ENCODE measurements around the gene ZNF319.

The ZNF319 gene

GRCh38 chr16:57951204-57951960, 49.1 kb downstream of the ZNF319 start:
- DNase-seq, result no peak

DNA sequence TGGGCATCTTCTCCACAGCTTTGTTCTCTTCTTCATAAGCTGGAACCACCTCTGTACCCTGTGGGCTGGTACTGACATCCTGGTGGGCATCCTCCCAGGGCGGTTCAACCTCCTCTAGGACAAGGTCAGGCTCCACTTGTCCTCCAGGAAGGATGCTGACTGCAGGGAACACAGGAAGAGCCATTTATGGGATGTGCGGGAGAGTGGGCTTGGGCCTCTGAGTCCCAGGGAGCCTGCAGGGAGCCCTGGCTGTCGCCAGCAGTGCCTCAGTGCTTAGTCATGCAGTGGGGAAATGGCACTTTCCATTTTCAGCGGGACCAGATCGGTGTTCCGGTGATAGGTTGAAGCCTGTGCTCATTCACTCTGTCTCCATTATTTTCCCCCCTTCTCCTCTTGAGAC, 50.1 kb downstream of the ZNF319 start:
- no peak for DNase-seq

DNA sequence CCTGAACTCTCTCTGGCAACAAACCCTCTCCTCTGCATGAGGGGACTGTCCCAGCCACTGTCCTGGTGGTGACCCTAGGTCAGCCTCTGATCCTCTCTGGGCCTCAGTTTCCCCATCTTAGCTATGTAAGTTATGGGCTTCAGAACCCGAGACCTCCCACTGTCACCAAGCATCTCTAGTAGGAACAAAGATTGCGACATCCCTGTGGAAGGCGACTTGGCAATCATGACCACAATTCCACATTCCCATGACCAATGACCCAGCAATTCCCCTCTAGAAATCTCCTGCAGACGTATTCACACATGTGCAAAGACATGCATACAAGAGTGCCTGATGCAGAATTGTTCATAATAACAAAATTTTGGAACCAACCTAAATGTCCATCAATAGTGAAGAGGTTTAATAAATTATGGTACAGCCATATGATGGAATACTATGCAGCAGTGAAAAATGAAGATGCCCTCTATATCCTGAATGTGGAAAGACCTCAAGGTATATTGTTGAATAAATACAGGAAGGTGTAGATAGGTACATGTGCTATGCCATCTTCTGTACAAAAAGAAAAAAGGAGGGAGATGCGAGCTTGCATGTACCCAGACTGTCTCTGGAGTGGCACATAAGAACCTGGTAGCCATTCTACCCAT, 50.8 kb downstream of the ZNF319 start:
- no peak for DNase-seq

GRCh38 chr16:57949013-57949412, 51.5 kb downstream of the ZNF319 start:
- no peak for DNase-seq

DNA sequence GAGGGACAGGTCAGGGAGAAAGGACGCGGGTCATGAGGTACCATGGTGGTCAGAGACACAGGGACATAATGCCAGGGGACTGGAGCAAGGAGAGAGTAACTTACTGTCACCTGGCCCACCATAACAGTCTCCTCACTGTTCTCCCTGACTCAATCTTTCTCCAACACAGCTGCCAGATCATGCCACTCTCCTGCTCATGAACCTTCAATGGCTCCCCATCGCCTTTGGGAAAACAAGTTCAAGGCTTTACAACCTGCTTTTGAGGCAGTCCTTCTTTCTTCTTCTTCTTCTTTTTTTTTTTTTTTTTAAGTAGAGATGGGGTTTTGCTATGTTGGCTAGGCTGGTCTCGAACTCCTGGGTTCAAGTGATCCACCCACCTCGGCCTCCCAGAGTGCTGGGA, 52.4 kb downstream of the ZNF319 start:
- DNase-seq, result no peak

GRCh38 chr16:57947261-57947660, 53.2 kb downstream of the ZNF319 start:
- no peak for DNase-seq

DNA sequence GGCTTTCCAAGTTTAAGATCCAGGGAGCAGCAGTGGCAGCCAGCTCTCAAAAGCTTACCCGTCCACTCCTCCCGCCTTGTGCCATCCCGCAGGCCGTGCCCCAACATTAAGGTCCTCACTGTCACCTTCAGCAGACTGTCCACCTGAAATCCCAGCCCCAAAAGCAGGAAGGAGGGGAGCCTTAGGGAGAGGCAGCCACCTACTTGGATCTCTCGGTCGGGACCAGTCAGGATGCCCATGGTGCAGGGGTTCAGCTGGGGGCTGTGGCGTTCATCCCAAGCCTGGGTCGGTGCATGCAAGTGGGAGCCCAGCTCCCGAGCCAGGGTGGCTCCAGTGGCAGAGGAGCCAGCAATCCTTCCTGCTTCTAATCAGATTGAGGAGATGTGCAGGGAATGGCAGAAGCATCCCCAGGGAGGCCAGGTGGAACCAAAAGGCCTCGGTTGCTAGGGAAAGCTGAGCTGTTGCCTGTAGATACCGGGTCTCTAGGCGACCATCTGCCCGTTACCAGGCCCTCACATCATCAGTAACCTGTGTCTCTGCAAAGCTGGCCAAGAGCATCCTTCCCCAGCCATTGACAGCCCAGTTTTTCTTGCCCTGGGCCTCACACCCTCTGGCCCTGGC, 54.2 kb downstream of the ZNF319 start:
- DNase-seq, result no peak

DNA sequence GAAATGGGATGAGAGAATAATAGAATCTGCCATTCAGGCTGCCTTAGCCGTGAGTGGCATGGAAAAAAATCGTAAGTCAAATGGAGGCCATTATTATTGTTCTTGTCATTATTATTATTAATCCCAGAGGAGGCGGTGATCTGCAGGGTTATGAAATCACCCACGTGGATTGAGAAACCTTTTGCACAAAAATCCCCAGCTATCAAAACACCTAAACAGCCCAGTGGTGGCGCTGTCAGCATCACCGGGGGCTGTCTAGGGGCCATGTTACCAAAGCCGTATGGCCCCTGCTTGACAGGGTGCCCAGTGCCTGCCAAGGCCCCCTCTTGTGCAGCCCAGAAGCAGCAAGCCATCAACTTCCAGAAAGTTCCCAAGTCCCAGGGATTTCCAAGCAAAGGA, 54.7 kb downstream of the ZNF319 start:
- no peak for DNase-seq

- DNase-seq, result no peak
Observed at GRCh38 chr16:57944970-57945739, 55.3 kb downstream of the ZNF319 start.

All from DMS79 treated with DMSO at 0.1 percent for 48 hours (cell line).